Measurements from ENCODE around the gene SAP130.

The SAP130 gene

GRCh38 chr2:127906206-127906926, 121.5 kb downstream of the SAP130 start:
- Histone ChIP-seq H3K27ac (no peak overlapping the region), H3K27me3 (replicated peaks) (no peaks in the 10 kb centered on the region), H3K36me3 (replicated peaks) (no peaks in the 10 kb centered on the region), H3K4me3 (ENCODE audit: low read depth, low read length) (no peak overlapping the region)
- in situ Hi-C loops (cut with HindIII; ENCODE audit: low pct_ligation_motif_present, low sequenced_read_pairs) = no loop called here
- no peak for TF ChIP-seq CTCF (IDR thresholded peaks at IDR 0.05; ENCODE audit: low read depth, low read length, missing control alignments)
- no peak for DNase-seq

DNA sequence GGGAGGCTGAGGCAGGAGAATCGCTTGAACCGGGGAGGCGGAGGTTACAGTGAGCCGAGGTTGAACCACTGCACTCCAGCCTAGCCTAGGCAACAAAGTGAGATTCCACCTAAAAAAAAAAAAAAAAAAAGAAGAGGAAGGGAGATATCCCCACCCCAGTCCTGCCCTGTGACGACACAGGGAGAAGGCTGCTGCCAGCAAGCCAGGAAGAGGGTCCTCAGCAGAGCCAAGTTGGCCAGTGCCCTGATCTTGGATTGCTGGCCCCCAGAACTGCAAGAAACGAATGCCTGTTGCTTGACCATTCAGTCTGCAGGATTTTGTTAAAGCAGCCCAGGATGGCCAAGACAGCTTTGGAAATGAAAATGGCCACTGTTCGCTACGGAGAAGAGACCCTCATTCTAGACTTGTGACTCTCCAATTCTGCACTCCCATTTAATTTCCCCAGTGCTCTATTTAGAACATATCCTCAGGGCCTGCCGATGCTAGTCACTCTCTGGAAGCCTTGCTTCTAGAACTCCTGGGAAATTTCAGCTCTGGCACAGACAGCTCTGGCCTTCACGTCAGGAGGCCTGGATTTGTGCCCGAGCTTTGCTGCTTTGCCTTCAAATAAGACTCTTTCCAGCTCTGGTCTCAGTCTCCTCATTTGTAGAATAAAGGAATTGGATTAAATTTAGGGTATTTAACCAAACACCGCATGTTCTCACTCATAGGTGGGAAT, 126.4 kb downstream of the SAP130 start:
- Histone ChIP-seq H3K4me3 (ENCODE audit: low read depth, low read length) (no peak overlapping the region), H3K36me3 (replicated peaks) (no peaks in the 10 kb centered on the region), H3K27me3 (replicated peaks) (no peaks in the 10 kb centered on the region), H3K27ac (no peak overlapping the region)
- DNase-seq = peak; percentile 11
- TF ChIP-seq CTCF (IDR thresholded peaks at IDR 0.05; ENCODE audit: low read depth, low read length, missing control alignments) = no peak
- in situ Hi-C loops (cut with HindIII; ENCODE audit: low pct_ligation_motif_present, low sequenced_read_pairs) = no loop called here

- H3K4me3 ChIP-seq (ENCODE audit: low read depth, low read length) = no peak overlapping the region
- H3K36me3 ChIP-seq (replicated peaks) = no peaks in the 10 kb centered on the region
- no peak for TF ChIP-seq CTCF (IDR thresholded peaks at IDR 0.05; ENCODE audit: low read depth, low read length, missing control alignments)
- no peak overlapping the region for H3K27ac ChIP-seq
- DNase-seq = no peak
- in situ Hi-C loops (cut with HindIII; ENCODE audit: low pct_ligation_motif_present, low sequenced_read_pairs) = no loop called here
- no peaks in the 10 kb centered on the region for H3K27me3 ChIP-seq (replicated peaks)
Measured at GRCh38 chr2:127897531-127898211, 130.2 kb downstream of the SAP130 start.

GRCh38 chr2:127893494-127893893, 134.4 kb downstream of the SAP130 start:
- Histone ChIP-seq H3K4me3 (ENCODE audit: low read depth, low read length) (no peak overlapping the region), H3K36me3 (replicated peaks) (no peaks in the 10 kb centered on the region), H3K27me3 (replicated peaks) (no peaks in the 10 kb centered on the region), H3K27ac (no peak overlapping the region)
- no peak for DNase-seq
- TF ChIP-seq CTCF (IDR thresholded peaks at IDR 0.05; ENCODE audit: low read depth, low read length, missing control alignments) = no peak
- in situ Hi-C loops (cut with HindIII; ENCODE audit: low pct_ligation_motif_present, low sequenced_read_pairs) = no loop called here

- no peak for TF ChIP-seq CTCF (IDR thresholded peaks at IDR 0.05; ENCODE audit: low read depth, low read length, missing control alignments)
- no peak for DNase-seq
- in situ Hi-C loops (cut with HindIII; ENCODE audit: low pct_ligation_motif_present, low sequenced_read_pairs) = no loop called here
- H3K36me3 ChIP-seq (replicated peaks) = no peaks in the 10 kb centered on the region
- no peaks in the 10 kb centered on the region for H3K27me3 ChIP-seq (replicated peaks)
- no peak overlapping the region for H3K4me3 ChIP-seq (ENCODE audit: low read depth, low read length)
- no peak overlapping the region for H3K27ac ChIP-seq
Measured at GRCh38 chr2:127893033-127893432, 134.8 kb downstream of the SAP130 start.
